Mucosa of rectum (tissue), 2 donors: ENCODE results near the gene HOXA1.

Source experiments
- H3K27ac ChIP-seq, 2 donors: one replicate each; pipeline ENCODE4 v1.7.0; 2013; ENCODE audit warnings: inconsistent platforms in 2 of 2, low read depth in 2 of 2, low read length in 2 of 2
- H3K27me3 ChIP-seq, 2 donors: one replicate each; pipeline ENCODE4 v1.7.0; 2013; ENCODE audit warnings: low read length in 2 of 2; ENCODE audit not compliant: control insufficient read depth in 2 of 2, insufficient read depth in 2 of 2
- H3K36me3 ChIP-seq, 2 donors: one replicate each; pipeline ENCODE4 v1.7.0; 2013; ENCODE audit warnings: low read length in 2 of 2; ENCODE audit not compliant: control insufficient read depth in 2 of 2, insufficient read depth in 2 of 2
- H3K4me1 ChIP-seq, 2 donors: one replicate each; pipeline ENCODE4 v1.7.0; 2013; ENCODE audit warnings: low read length in 2 of 2, mild to moderate bottlenecking in 1 of 2; ENCODE audit not compliant: control insufficient read depth in 2 of 2, insufficient read depth in 2 of 2
- H3K4me3 ChIP-seq, 2 donors: one replicate each; pipeline ENCODE4 v1.7.0; 2013; ENCODE audit warnings: low read length in 2 of 2
- H3K9ac ChIP-seq, 2 donors: one replicate each; pipeline ENCODE4 v1.7.0; 2013; ENCODE audit warnings: low read length in 2 of 2, low read depth in 1 of 2, mild to moderate bottlenecking in 1 of 2
- H3K9me3 ChIP-seq, 2 donors: one replicate each; pipeline ENCODE4 v1.7.0; 2013; ENCODE audit warnings: low read length in 2 of 2; ENCODE audit not compliant: control insufficient read depth in 2 of 2
- donor health status: healthy.
- donor health status: Normal muscosa, but diverticular disease.

Gene HOXA1

GRCh38 chr7:27116962-27117886 is 21.4 kb upstream of the HOXA1 start:
- H3K9me3 ChIP-seq, result no peaks in the 10 kb centered on the region
- H3K27ac ChIP-seq, result peak overlapping the region; percentile 88 to 92
- H3K36me3 ChIP-seq, result peaks cover 0 to 2% of the 10 kb centered on the region in 2 donors
- no peaks in the 10 kb centered on the region for H3K27me3 ChIP-seq
- peak overlapping the region; percentile 57 to 69 for H3K4me3 ChIP-seq
- peaks cover 54 to 79% of the 10 kb centered on the region in 2 donors for H3K4me1 ChIP-seq
- H3K9ac ChIP-seq, result peak overlapping the region; percentile 63 to 86

GRCh38 chr7:27116031-27116961 is 20.5 kb upstream of the HOXA1 start:
- no peaks in the 10 kb centered on the region for H3K27me3 ChIP-seq

GRCh38 chr7:27115221-27116026 is 19.6 kb upstream of the HOXA1 start:
- Histone ChIP-seq H3K9ac (peak overlapping the region; percentile 75 to 86), H3K4me3 (peak overlapping the region; percentile 68 to 69), H3K9me3 (no peaks in the 10 kb centered on the region), H3K27ac (peak overlapping the region; percentile 88 to 92), H3K4me1 (peaks cover 62 to 77% of the 10 kb centered on the region in 2 donors), H3K36me3 (peaks cover 0 to 2% of the 10 kb centered on the region in 2 donors), H3K27me3 (no peaks in the 10 kb centered on the region)

More at GRCh38 chr7:27116031-27116961, 20.5 kb upstream of the HOXA1 start:
- Histone ChIP-seq H3K36me3 (peaks cover 0 to 2% of the 10 kb centered on the region in 2 donors), H3K27ac (peak overlapping the region; percentile 88 to 92), H3K4me1 (peaks cover 61 to 77% of the 10 kb centered on the region in 2 donors), H3K9me3 (no peaks in the 10 kb centered on the region), H3K4me3 (peak overlapping the region; percentile 68 to 69), H3K9ac (peak overlapping the region; percentile 75 to 86)

- Histone ChIP-seq H3K36me3 (peaks cover 2 to 3% of the 10 kb centered on the region in 2 donors), H3K27me3 (no peaks in the 10 kb centered on the region), H3K27ac (peak overlapping the region; percentile 88 to 92), H3K9ac (peak overlapping the region; percentile 75 to 86), H3K4me1 (peaks cover 63 to 78% of the 10 kb centered on the region in 2 donors), H3K9me3 (no peaks in the 10 kb centered on the region), H3K4me3 (peak overlapping the region; percentile 68 to 69)
Measured at GRCh38 chr7:27114881-27115220, 19.1 kb upstream of the HOXA1 start.

- peak overlapping the region; percentile 84 to 88 for H3K27ac ChIP-seq
- no peaks in the 10 kb centered on the region for H3K9me3 ChIP-seq
- no peaks in the 10 kb centered on the region for H3K27me3 ChIP-seq
- peaks cover 66 to 78% of the 10 kb centered on the region in 2 donors for H3K4me1 ChIP-seq
- peak overlapping the region; percentile 56 to 61 for H3K4me3 ChIP-seq
- H3K36me3 ChIP-seq, result peaks cover 3 to 7% of the 10 kb centered on the region in 2 donors
- H3K9ac ChIP-seq, result peak overlapping the region; percentile 68 to 84
Measured at GRCh38 chr7:27113991-27114769, 18.4 kb upstream of the HOXA1 start.

- Histone ChIP-seq H3K4me1 (peaks cover 63 to 79% of the 10 kb centered on the region in 2 donors), H3K27ac (peak overlapping the region; percentile 84 to 88), H3K9me3 (no peaks in the 10 kb centered on the region), H3K4me3 (peak overlapping the region; percentile 65), H3K27me3 (no peaks in the 10 kb centered on the region), H3K36me3 (peaks cover 3 to 10% of the 10 kb centered on the region in 2 donors), H3K9ac (peak overlapping the region; percentile 65 to 71)
Measured at GRCh38 chr7:27112955-27113949, 17.5 kb upstream of the HOXA1 start.

GRCh38 chr7:27112361-27112760 is 16.6 kb upstream of the HOXA1 start:
- peaks cover 3 to 10% of the 10 kb centered on the region in 2 donors for H3K36me3 ChIP-seq
- no peaks in the 10 kb centered on the region for H3K9me3 ChIP-seq
- H3K27me3 ChIP-seq, result no peaks in the 10 kb centered on the region
- H3K9ac ChIP-seq, result peak overlapping the region in 1 of 2 donors; percentile 10
- peak overlapping the region; percentile 73 to 79 for H3K27ac ChIP-seq
- H3K4me1 ChIP-seq, result peaks cover 62 to 77% of the 10 kb centered on the region in 2 donors
- no peak overlapping the region for H3K4me3 ChIP-seq

GRCh38 chr7:27111751-27112277 is 16.0 kb upstream of the HOXA1 start:
- Histone ChIP-seq H3K27me3 (no peaks in the 10 kb centered on the region), H3K9ac (peak overlapping the region; percentile 10 to 36), H3K9me3 (no peaks in the 10 kb centered on the region), H3K4me1 (peaks cover 58 to 71% of the 10 kb centered on the region in 2 donors), H3K4me3 (peak overlapping the region in 1 of 2 donors; percentile 16), H3K36me3 (peaks cover 3 to 10% of the 10 kb centered on the region in 2 donors), H3K27ac (peak overlapping the region; percentile 73 to 79)
